ENCODE measurements around the gene UBL4A. TPM values are rescaled to one million over a fixed set of nuclear protein-coding genes. Genes with fewer than 3 reads are reported as not detected.

Gene UBL4A
- total RNA-seq, 2 donors from 2014 or later: 44.4 to 48.4 TPM

Small RNA genes within 50 kb of the gene (microRNA-seq; reads per million reads assigned to microRNA genes)
- gene MIR6858: 0 to 1.1 reads per million in 2 donors

Other genes starting within 250 kb of the UBL4A start
- gene OPN1MW3, start 229.0 kb downstream of the UBL4A start, total RNA-seq: not detected
- not detected for gene TEX28, start 191.5 kb downstream of the UBL4A start, total RNA-seq
- 1 to 10 TPM; 4.1 to 7.0 TPM for gene TKTL1, start 190.8 kb downstream of the UBL4A start, total RNA-seq
- gene FLNA, start 112.0 kb downstream of the UBL4A start, total RNA-seq: 100 to 1,000 TPM; 406 to 476 TPM
- 10 to 100 TPM; 54.5 to 70.9 TPM for gene EMD, start 107.3 kb downstream of the UBL4A start, total RNA-seq
- 1,000 to 10,000 TPM; 2,090 to 2,230 TPM for gene RPL10, start 88.2 kb downstream of the UBL4A start, total RNA-seq
- 10 to 100 TPM; 41.9 to 42.8 TPM for gene DNASE1L1, start 77.4 kb downstream of the UBL4A start, total RNA-seq
- gene TAFAZZIN, start 75.1 kb downstream of the UBL4A start, total RNA-seq: 10 to 100 TPM; 36.6 to 41.2 TPM
- 10 to 100 TPM; 70.8 to 86.0 TPM for gene ATP6AP1, start 57.9 kb downstream of the UBL4A start, total RNA-seq
- gene GDI1, start 49.5 kb downstream of the UBL4A start, total RNA-seq: 10 to 100 TPM; 76.8 to 98.5 TPM
- gene FAM50A, start 42.5 kb downstream of the UBL4A start, total RNA-seq: 10 to 100 TPM; 48.7 to 58.9 TPM
- 10 to 100 TPM; 24.0 to 28.1 TPM for gene PLXNA3, start 28.3 kb downstream of the UBL4A start, total RNA-seq
- gene LAGE3, start 7.3 kb downstream of the UBL4A start, total RNA-seq: 10 to 100 TPM; 17.7 TPM
- 10 to 100 TPM; 15.1 to 18.4 TPM for gene SLC10A3, start 4.0 kb upstream of the UBL4A start, total RNA-seq
- 10 to 100 TPM; 44.4 to 51.0 TPM for gene FAM3A, start 29.6 kb upstream of the UBL4A start, total RNA-seq
- gene G6PD, start 60.2 kb upstream of the UBL4A start, total RNA-seq: 10 to 100 TPM; 30.4 to 36.0 TPM
- gene IKBKG, start 61.0 kb upstream of the UBL4A start, total RNA-seq: 10 to 100 TPM; 17.1 to 21.1 TPM
- gene CTAG1A, start 98.5 kb upstream of the UBL4A start, total RNA-seq: not detected
- gene CTAG1B, start 132.7 kb upstream of the UBL4A start, total RNA-seq: not detected
- gene CTAG2, start 167.0 kb upstream of the UBL4A start, total RNA-seq: not detected